Stomach (tissue), 4 donors: Measurements from ENCODE around the gene ZNF516.

Source experiments
- CTCF ChIP-seq, 7 experiments: fragments of 450-650 bp in 4 of 7; fragments of 200-600 bp in 3 of 7; sonication (generic) in 3 of 7; IDR thresholded peaks; one replicate each; pipeline ENCODE4 v1.5.1; 2016 to 2019; ENCODE audit warnings: antibody characterized with exemption in 7 of 7, control low read depth in 2 of 7, mild to moderate bottlenecking in 1 of 7
- EP300 ChIP-seq: sonication (generic); formaldehyde crosslinking; IDR thresholded peaks from one replicate; pipeline ENCODE4 v1.6.1; 2017; ENCODE audit warnings: antibody characterized with exemption
- POLR2AphosphoS5 ChIP-seq, 3 donors: sonication (generic); formaldehyde crosslinking; IDR thresholded peaks; one replicate each; pipeline ENCODE4 v1.6.1; 2016; ENCODE audit warnings: antibody characterized with exemption in 3 of 3

- TF ChIP-seq CTCF (IDR thresholded peaks at IDR 0.05) (no peak), EP300 (no peak), POLR2AphosphoS5 (IDR thresholded peaks at IDR 0.05) (no peak)
These were observed 175.7 kb downstream of the ZNF516 start for GRCh38 chr18:76319366-76319765.
